Neural progenitor cell (in vitro differentiated cells): ENCODE data around the gene RHOC. TPM values are rescaled to one million over a fixed set of nuclear protein-coding genes. Genes with fewer than 3 reads are reported as not detected.

Source experiments
- DNase-seq: peaks from one replicate; pipeline ENCODE4 v3.0.0-alpha.2; 2016; ENCODE audit warnings: low spot score
- H2AFZ ChIP-seq: fragments of 200-600 bp; sonication (generic); replicated peaks from 2 replicates; pipeline ENCODE4 v1.6.1; 2016; ENCODE audit warnings: antibody characterized with exemption
- H3F3A ChIP-seq: fragments of 200-600 bp; sonication (generic); 2 replicates; pipeline ENCODE4 v1.6.1; 2016; ENCODE audit warnings: antibody characterized with exemption, low read depth
- H3K27ac ChIP-seq: fragments of 200-600 bp; sonication (generic); 2 replicates; pipeline ENCODE4 v1.5.1; 2016; ENCODE audit warnings: mild to moderate bottlenecking
- H3K27me3 ChIP-seq: fragments of 200-600 bp; sonication (generic); 2 replicates; pipeline ENCODE4 v1.6.1; 2016; ENCODE audit warnings: mild to moderate bottlenecking, moderate library complexity
- H3K36me3 ChIP-seq: fragments of 200-600 bp; sonication (generic); 2 replicates; pipeline ENCODE4 v1.5.1; 2016
- H3K4me1 ChIP-seq: fragments of 200-600 bp; sonication (generic); 2 replicates; pipeline ENCODE4 v1.6.1; 2016; ENCODE audit warnings: mixed run types
- H3K4me2 ChIP-seq: fragments of 200-600 bp; sonication (generic); 2 replicates; pipeline ENCODE4 v1.6.1; 2016
- H3K4me3 ChIP-seq: fragments of 200-600 bp; sonication (generic); 2 replicates; pipeline ENCODE4 v1.5.1; 2016
- H3K79me2 ChIP-seq: fragments of 200-600 bp; sonication (generic); 2 replicates; pipeline ENCODE4 v1.6.1; 2016; ENCODE audit warnings: low read depth
- H3K9ac ChIP-seq: fragments of 200-600 bp; sonication (generic); 2 replicates; pipeline ENCODE4 v1.6.1; 2016
- H3K9me3 ChIP-seq: fragments of 200-600 bp; sonication (generic); 2 replicates; pipeline ENCODE4 v1.5.1; 2016; ENCODE audit warnings: low read depth
- H4K20me1 ChIP-seq: fragments of 200-600 bp; sonication (generic); 2 replicates; pipeline ENCODE4 v1.6.1; 2016; ENCODE audit warnings: low read depth
- H3K27ac Mint-ChIP-seq: 3 replicates; pipeline ENCODE4 v1.8.0; 2021; ENCODE audit warnings: mixed read lengths
- H3K27me3 Mint-ChIP-seq: 2 replicates; pipeline ENCODE4 v1.8.0; 2022; ENCODE audit warnings: low read depth, mild to moderate bottlenecking, inconsistent platforms, moderate library complexity, mixed read lengths; ENCODE audit not compliant: insufficient read depth
- H3K36me3 Mint-ChIP-seq: 3 replicates; pipeline ENCODE4 v1.8.0; 2021; ENCODE audit warnings: mixed read lengths
- H3K4me1 Mint-ChIP-seq: 3 replicates; pipeline ENCODE4 v1.8.0; 2021; ENCODE audit warnings: mixed read lengths
- H3K4me3 Mint-ChIP-seq: 3 replicates; pipeline ENCODE4 v1.8.0; 2021; ENCODE audit warnings: mild to moderate bottlenecking, moderate library complexity, mixed read lengths
- H3K9me3 Mint-ChIP-seq: 3 replicates; pipeline ENCODE4 v1.8.0; 2020; ENCODE audit warnings: mixed read lengths
- CTCF ChIP-seq: fragments of 200-600 bp; sonication (generic); IDR thresholded peaks from 2 replicates; pipeline ENCODE4 v1.5.1; 2017; ENCODE audit warnings: antibody characterized with exemption, mild to moderate bottlenecking
- EZH2 ChIP-seq: fragments of 200-600 bp; sonication (generic); IDR thresholded peaks from 2 replicates; pipeline ENCODE4 v1.6.1; 2017; ENCODE audit warnings: antibody characterized with exemption, mild to moderate bottlenecking, moderate library complexity
- EZH2phosphoT487 ChIP-seq: fragments of 200-600 bp; sonication (generic); IDR thresholded peaks from 2 replicates; pipeline ENCODE4 v1.6.1; 2017; ENCODE audit warnings: antibody characterized with exemption
- total RNA-seq: library from RNA; depleted of rRNA; stranded (reverse); fragments of >200 nt; gene quantifications from 2 replicates; pipeline ENCODE4 v1.2.3, GENCODE V29; 2015; ENCODE audit warnings: low replicate concordance

Gene RHOC
- total RNA-seq, 1 donor from 2014 or later, result 41.8 TPM

GRCh38 chr1:112687361-112687760 lies 19.6 kb downstream of the RHOC start:
- Histone ChIP-seq H3K79me2 (peaks cover 1% of the 10 kb centered on the region), H3K4me3 (no peak overlapping the region), H3K27me3 (no peaks in the 10 kb centered on the region), H3K4me1 (no peaks in the 10 kb centered on the region), H3K36me3 (no peaks in the 10 kb centered on the region), H3F3A (no peaks in the 10 kb centered on the region), H3K27ac (no peak overlapping the region), H3K9ac (no peak overlapping the region), H3K9me3 (no peaks in the 10 kb centered on the region), H2AFZ (no peak overlapping the region), H4K20me1 (peaks cover 14% of the 10 kb centered on the region), H3K4me2 (no peak overlapping the region)
- TF ChIP-seq EZH2phosphoT487, result no peak
- no peak for TF ChIP-seq EZH2
- TF ChIP-seq CTCF, result no peak
- Mint-ChIP-seq H3K4me3 (no peak overlapping the region), H3K9me3 (no peaks in the 10 kb centered on the region), H3K27ac (no peak overlapping the region), H3K27me3 (no peaks in the 10 kb centered on the region), H3K4me1 (no peaks in the 10 kb centered on the region), H3K36me3 (peaks cover 27% of the 10 kb centered on the region)
- no peak for DNase-seq

GRCh38 chr1:112686835-112687234 lies 20.1 kb downstream of the RHOC start:
- no peaks in the 10 kb centered on the region for H3K4me1 Mint-ChIP-seq
- H3K4me3 Mint-ChIP-seq, result no peak overlapping the region
- H3K4me1 ChIP-seq, result no peaks in the 10 kb centered on the region
- no peak overlapping the region for H3K27ac Mint-ChIP-seq
- H4K20me1 ChIP-seq, result peaks cover 14% of the 10 kb centered on the region
- peaks cover 23% of the 10 kb centered on the region for H3K36me3 Mint-ChIP-seq
- no peak overlapping the region for H3K27ac ChIP-seq
- no peaks in the 10 kb centered on the region for H3K36me3 ChIP-seq
- no peaks in the 10 kb centered on the region for H3K27me3 ChIP-seq
- H2AFZ ChIP-seq, result no peak overlapping the region
- no peak overlapping the region for H3K4me3 ChIP-seq
- no peaks in the 10 kb centered on the region for H3F3A ChIP-seq
- peaks cover 5% of the 10 kb centered on the region for H3K79me2 ChIP-seq
- no peak for DNase-seq
- no peak for TF ChIP-seq EZH2
- TF ChIP-seq EZH2phosphoT487, result no peak
- no peak for TF ChIP-seq CTCF
- H3K9ac ChIP-seq, result no peak overlapping the region
- H3K9me3 ChIP-seq, result no peaks in the 10 kb centered on the region
- H3K27me3 Mint-ChIP-seq, result no peaks in the 10 kb centered on the region
- no peaks in the 10 kb centered on the region for H3K9me3 Mint-ChIP-seq
- no peak overlapping the region for H3K4me2 ChIP-seq

- H3K9me3 Mint-ChIP-seq, result no peaks in the 10 kb centered on the region
- H3K27ac Mint-ChIP-seq, result no peak overlapping the region
- H3K4me3 Mint-ChIP-seq, result no peak overlapping the region
- no peak overlapping the region for H3K9ac ChIP-seq
- peaks cover 5% of the 10 kb centered on the region for H3K79me2 ChIP-seq
- no peaks in the 10 kb centered on the region for H3K36me3 ChIP-seq
- no peak overlapping the region for H2AFZ ChIP-seq
- no peak for TF ChIP-seq EZH2
- no peak for TF ChIP-seq EZH2phosphoT487
- no peak for TF ChIP-seq CTCF
- H3K4me1 ChIP-seq, result no peaks in the 10 kb centered on the region
- H3K4me1 Mint-ChIP-seq, result no peaks in the 10 kb centered on the region
- H3K27ac ChIP-seq, result no peak overlapping the region
- no peak overlapping the region for H3K4me2 ChIP-seq
- no peaks in the 10 kb centered on the region for H3K9me3 ChIP-seq
- H3F3A ChIP-seq, result no peaks in the 10 kb centered on the region
- H3K27me3 ChIP-seq, result no peaks in the 10 kb centered on the region
- peaks cover 21% of the 10 kb centered on the region for H3K36me3 Mint-ChIP-seq
- H3K4me3 ChIP-seq, result no peak overlapping the region
- DNase-seq, result no peak
- H3K27me3 Mint-ChIP-seq, result no peaks in the 10 kb centered on the region
- H4K20me1 ChIP-seq, result peaks cover 14% of the 10 kb centered on the region
Observed at GRCh38 chr1:112686417-112686816, 20.5 kb downstream of the RHOC start.
